NK-92 treated with Interleukin-12 subunit alpha and Interleukin-12 subunit beta, amount 100 ng/mL, for 24 hours (cell line): ENCODE measurements around the gene VWA3B.
"Not testable (repeated sequence)": the region's sequence is repeated elsewhere in the genome, so short reads cannot be mapped to it uniquely, and the experiment has no call there.

ENCODE experiments used
- DNase-seq: peaks from one replicate; lab custom pipeline; 2025; lab: John Stamatoyannopoulos, UW

The VWA3B gene

GRCh38 chr2:98088261-98088660 is 1.3 kb downstream of the VWA3B start:
- DNase-seq: no peak

GRCh38 chr2:98089941-98090340 is 3.0 kb downstream of the VWA3B start:
- DNase-seq: no peak

GRCh38 chr2:98090951-98091350 is 4.0 kb downstream of the VWA3B start:
- DNase-seq: no peak

- no peak for DNase-seq
These were observed 4.8 kb downstream of the VWA3B start for GRCh38 chr2:98091738-98092137.

- no peak for DNase-seq
These were observed 6.2 kb downstream of the VWA3B start for GRCh38 chr2:98093146-98093545.

GRCh38 chr2:98093611-98094010 is 6.6 kb downstream of the VWA3B start:
- no peak for DNase-seq

- DNase-seq: no peak
These were observed 13.2 kb downstream of the VWA3B start for GRCh38 chr2:98099939-98100743.

GRCh38 chr2:98102315-98102714 is 15.3 kb downstream of the VWA3B start:
- DNase-seq: not testable (repeated sequence)

GRCh38 chr2:98102878-98103277 is 15.9 kb downstream of the VWA3B start:
- no peak for DNase-seq

GRCh38 chr2:98108110-98108509 is 21.1 kb downstream of the VWA3B start:
- no peak for DNase-seq

- no peak for DNase-seq
These were observed 23.8 kb downstream of the VWA3B start for GRCh38 chr2:98110741-98111140.

- no peak for DNase-seq
These were observed 27.8 kb downstream of the VWA3B start for GRCh38 chr2:98114643-98115330.

GRCh38 chr2:98118161-98118560 is 31.2 kb downstream of the VWA3B start:
- DNase-seq: no peak

- no peak for DNase-seq
These were observed 31.9 kb downstream of the VWA3B start for GRCh38 chr2:98118852-98119251.

- DNase-seq: no peak
These were observed 34.2 kb downstream of the VWA3B start for GRCh38 chr2:98121149-98121548.

- no peak for DNase-seq
These were observed 35.6 kb downstream of the VWA3B start for GRCh38 chr2:98122524-98122923.

GRCh38 chr2:98123286-98123685 is 36.3 kb downstream of the VWA3B start:
- no peak for DNase-seq

GRCh38 chr2:98126061-98126460 is 39.1 kb downstream of the VWA3B start:
- no peak for DNase-seq

- no peak for DNase-seq
These were observed 40.4 kb downstream of the VWA3B start for GRCh38 chr2:98127229-98127989.

- DNase-seq: no peak
These were observed 41.7 kb downstream of the VWA3B start for GRCh38 chr2:98128556-98129109.

GRCh38 chr2:98130073-98130472 is 43.1 kb downstream of the VWA3B start:
- DNase-seq: not testable (repeated sequence)
